ENCODE results near the gene NGF. TPM values are rescaled to one million over a fixed set of nuclear protein-coding genes. Genes with fewer than 3 reads are reported as not detected.

The NGF gene
- total and polyA plus RNA-seq, 8 donors = 0.31 to 3.1 (median 1.8) TPM; not detected in 3

DNA sequence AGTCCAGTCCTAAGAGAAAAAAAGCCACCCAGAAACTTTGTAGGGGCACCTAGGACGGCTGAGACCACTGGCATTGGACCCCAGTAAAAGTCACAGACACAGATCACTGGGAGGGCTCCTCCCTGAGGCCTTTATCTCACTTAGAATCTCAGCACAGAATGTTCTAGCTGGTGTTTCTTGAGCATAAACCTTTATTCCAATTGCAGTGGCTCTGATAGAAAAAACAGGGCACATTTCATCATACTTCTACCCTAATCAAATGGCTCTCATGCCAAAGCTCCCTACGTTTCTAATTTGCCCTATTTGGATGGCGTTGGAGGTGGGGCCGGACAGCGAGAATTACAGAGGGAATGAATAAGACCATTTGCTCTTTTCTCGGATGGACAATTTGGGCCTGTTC lies 53.8 kb downstream of the NGF start:
- intact Hi-C loops (cut with DNase I; ENCODE audit: low total_unique reads) = no loop called here
- DNase-seq = no peak
- H3K27me3 ChIP-seq = no peaks in the 10 kb centered on the region
- no peak overlapping the region for H3K4me3 ChIP-seq
- peaks cover 0 to 8% (median 2%) of the 10 kb centered on the region in 4 donors for H3K4me1 ChIP-seq
- no peaks in the 10 kb centered on the region for H3K36me3 ChIP-seq
- peak overlapping the region in 4 of 5 donors; percentile 69 to 86 (median 77) for H3K27ac ChIP-seq
- H3K9me3 ChIP-seq = no peaks in the 10 kb centered on the region
- TF ChIP-seq CTCF (IDR thresholded peaks at IDR 0.05) (no peak), EP300 (IDR thresholded peaks at IDR 0.05) (no peak), POLR2AphosphoS5 (IDR thresholded peaks at IDR 0.05) (no peak), POLR2A (IDR thresholded peaks at IDR 0.05) (no peak)
- WGBS, 5 donors = 78 to 92% (median 90%) methylated on average over 6 of the region's 6 CpGs

- TF ChIP-seq POLR2AphosphoS5 (IDR thresholded peaks at IDR 0.05) = no peak
- TF ChIP-seq EP300 (IDR thresholded peaks at IDR 0.05) = no peak
- TF ChIP-seq POLR2A (IDR thresholded peaks at IDR 0.05) = no peak
- no peak for TF ChIP-seq CTCF (IDR thresholded peaks at IDR 0.05)
- Histone ChIP-seq H3K4me3 (no peak overlapping the region), H3K4me1 (peaks cover 0 to 8% (median 2%) of the 10 kb centered on the region in 4 donors), H3K27ac (peak overlapping the region in 4 of 5 donors; percentile 69 to 86 (median 77)), H3K27me3 (no peaks in the 10 kb centered on the region), H3K36me3 (no peaks in the 10 kb centered on the region), H3K9me3 (no peaks in the 10 kb centered on the region)
- WGBS, 5 donors = 88 to 96% (median 95%) methylated on average over 18 to 20 of the region's 20 CpGs
- DNase-seq = no peak
- intact Hi-C loops (cut with DNase I; ENCODE audit: low total_unique reads) = no loop called here
These were observed 54.3 kb downstream of the NGF start for GRCh38 chr1:115283681-115284146.

GRCh38 chr1:115283249-115283648 lies 54.8 kb downstream of the NGF start:
- no peak overlapping the region for H3K4me3 ChIP-seq
- H3K9me3 ChIP-seq = peaks cover 0 to 3% (median 0%) of the 10 kb centered on the region in 4 donors
- no peaks in the 10 kb centered on the region for H3K36me3 ChIP-seq
- peak overlapping the region; percentile 20 to 86 (median 73) for H3K27ac ChIP-seq
- WGBS, 5 donors = 85 to 99% (median 91%) methylated on average over 13 of the region's 13 CpGs
- intact Hi-C loops (cut with DNase I; ENCODE audit: low total_unique reads) = no loop called here
- H3K27me3 ChIP-seq = no peaks in the 10 kb centered on the region
- peaks cover 0 to 8% (median 2%) of the 10 kb centered on the region in 4 donors for H3K4me1 ChIP-seq
- no peak for TF ChIP-seq POLR2A (IDR thresholded peaks at IDR 0.05)
- no peak for TF ChIP-seq POLR2AphosphoS5 (IDR thresholded peaks at IDR 0.05)
- no peak for TF ChIP-seq EP300 (IDR thresholded peaks at IDR 0.05)
- no peak for TF ChIP-seq CTCF (IDR thresholded peaks at IDR 0.05)
- DNase-seq = no peak

DNA sequence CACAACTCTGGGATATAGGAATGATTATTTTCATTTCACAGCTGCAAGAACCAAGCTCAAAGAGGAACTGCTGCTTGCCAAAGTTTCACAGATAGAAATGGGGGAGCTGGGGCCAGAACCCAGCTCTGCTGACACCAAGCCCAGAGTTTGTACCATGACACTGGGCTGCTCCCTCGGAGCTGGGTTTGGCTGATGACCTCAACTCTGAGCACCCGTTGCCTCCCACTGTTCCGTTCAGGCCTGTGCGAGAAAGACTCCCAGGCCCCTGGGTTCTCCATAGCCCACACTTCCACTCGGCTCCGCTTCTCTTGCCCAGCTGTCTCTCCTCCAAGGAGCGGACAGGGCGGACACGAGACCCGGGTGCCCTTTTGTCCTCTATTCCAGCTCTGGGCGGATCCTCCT lies 55.2 kb downstream of the NGF start:
- H3K36me3 ChIP-seq = no peaks in the 10 kb centered on the region
- WGBS, 5 donors = 59 to 87% (median 77%) methylated on average over 6 to 11 of the region's 11 CpGs
- peaks cover 0 to 8% (median 2%) of the 10 kb centered on the region in 4 donors for H3K4me1 ChIP-seq
- TF ChIP-seq POLR2AphosphoS5 (IDR thresholded peaks at IDR 0.05) = peak in 1 of 3 donors; percentile 39
- TF ChIP-seq CTCF (IDR thresholded peaks at IDR 0.05) = no peak
- no peak overlapping the region for H3K4me3 ChIP-seq
- intact Hi-C loops (cut with DNase I; ENCODE audit: low total_unique reads) = no loop called here
- peaks cover 0 to 3% (median under 1%) of the 10 kb centered on the region in 4 donors for H3K9me3 ChIP-seq
- H3K27me3 ChIP-seq = no peaks in the 10 kb centered on the region
- peak overlapping the region in 4 of 5 donors; percentile 69 to 86 (median 77) for H3K27ac ChIP-seq
- peak; percentile 26 to 83 for DNase-seq

Data from stomach (tissue), 9 donors.